K562 (cell line): Measurements from ENCODE around the gene RAE1. TPM values are rescaled to one million over a fixed set of nuclear protein-coding genes. Genes with fewer than 3 reads are reported as not detected.

Experiments used
- ADNP ChIP-seq: fragments of 200-800 bp; sonication (Bioruptor generic); IDR thresholded peaks from 2 replicates; pipeline ENCODE4 v1.6.1; 2016; ENCODE audit warnings: missing genetic modification characterization, missing compliant biosample characterization
- CTCF ChIP-seq, 3 experiments: IDR thresholded peaks in 2 of 3; conservative IDR thresholded peaks in 1 of 3; 2 replicates each; pipeline ENCODE4 v1.5.1; 2011 to 2012; ENCODE audit warnings: low read length in 3 of 3, mild to moderate bottlenecking in 3 of 3, control low read depth in 2 of 3, improper control_type of control experiment in 1 of 3, inconsistent platforms in 1 of 3, low read depth in 1 of 3, mixed read lengths in 1 of 3, moderate library complexity in 1 of 3; ENCODE audit not compliant: insufficient read depth in 2 of 3
- DACH1 ChIP-seq: fragments of 450-650 bp; IDR thresholded peaks from 2 replicates; pipeline ENCODE4 v1.6.1; 2018; ENCODE audit not compliant: partially characterized antibody
- E2F4 ChIP-seq: sonication (generic); formaldehyde crosslinking; IDR thresholded peaks from 2 replicates; pipeline ENCODE4 v1.8.0; 2022; ENCODE audit warnings: mild to moderate bottlenecking, low read depth, missing genetic modification reagents
- ETV5 ChIP-seq: sonication (generic); formaldehyde crosslinking; IDR thresholded peaks from 2 replicates; pipeline ENCODE4 v1.4.0; 2020; ENCODE audit warnings: low read depth, mild to moderate bottlenecking, missing genetic modification reagents
- GABPA ChIP-seq: fragments of 200-800 bp; sonication (Bioruptor generic); conservative IDR thresholded peaks from 2 replicates; pipeline ENCODE4 v1.6.1; 2016; ENCODE audit warnings: low read depth, missing genetic modification characterization, missing compliant biosample characterization
- HDAC2 ChIP-seq: fragments of 450-650 bp; IDR thresholded peaks from 2 replicates; pipeline ENCODE4 v1.6.1; 2016; ENCODE audit warnings: mild to moderate bottlenecking
- KDM1A ChIP-seq, 2 experiments: fragments of 450-650 bp; IDR thresholded peaks; 2 replicates each; pipeline ENCODE4 v1.6.1; 2016; ENCODE audit warnings: mild to moderate bottlenecking in 2 of 2
- MED1 ChIP-seq: sonication (generic); formaldehyde crosslinking; IDR thresholded peaks from 2 replicates; pipeline ENCODE4 v1.8.1; 2023; ENCODE audit warnings: missing genetic modification reagents, borderline replicate concordance
- MTA3 ChIP-seq: fragments of 450-650 bp; formaldehyde crosslinking; IDR thresholded peaks from 2 replicates; pipeline ENCODE4 v1.6.1; 2017; ENCODE audit warnings: mild to moderate bottlenecking, borderline replicate concordance
- MYBL2 ChIP-seq, 2 experiments: fragments of 450-650 bp in 1 of 2; sonication (generic) in 1 of 2; formaldehyde crosslinking in 1 of 2; IDR thresholded peaks; 2 replicates each; pipeline versions ENCODE4 v1.6.1 to v1.8.1; 2017 to 2022; ENCODE audit warnings: borderline replicate concordance in 1 of 2, inconsistent platforms in 1 of 2, low read depth in 1 of 2, mild to moderate bottlenecking in 1 of 2, missing genetic modification reagents in 1 of 2, moderate library complexity in 1 of 2
- NFIX ChIP-seq: fragments of 250-450 bp; sonication (Bioruptor Pico); IDR thresholded peaks from 2 replicates; pipeline ENCODE4 v1.4.0; 2020; ENCODE audit warnings: low read depth, mild to moderate bottlenecking, moderate library complexity
- NRF1 ChIP-seq, 2 experiments: fragments of 450-650 bp; IDR thresholded peaks in 1 of 2; conservative IDR thresholded peaks in 1 of 2; 2 replicates each; pipeline ENCODE4 v1.6.1; 2014; ENCODE audit warnings: mild to moderate bottlenecking in 2 of 2
- POLR2A ChIP-seq: fragments of 450-650 bp; conservative IDR thresholded peaks from 2 replicates; pipeline ENCODE4 v1.6.1; 2016
- PRDM10 ChIP-seq: fragments of 450-650 bp; IDR thresholded peaks from 2 replicates; pipeline ENCODE4 v1.6.1; 2018; ENCODE audit not compliant: partially characterized antibody
- RBM22 ChIP-seq: fragments of 200-400 bp; formaldehyde crosslinking; IDR thresholded peaks from 2 replicates; pipeline ENCODE4 v1.6.1; 2018; ENCODE audit warnings: low read length, low read depth; ENCODE audit not compliant: poor library complexity, severe bottlenecking
- SOX6 ChIP-seq: fragments of 450-650 bp; IDR thresholded peaks from 2 replicates; pipeline ENCODE4 v1.6.1; 2014; ENCODE audit warnings: mild to moderate bottlenecking
- SREBF2 ChIP-seq: sonication (generic); formaldehyde crosslinking; IDR thresholded peaks from 2 replicates; pipeline ENCODE4 v1.4.0; 2020; ENCODE audit warnings: mild to moderate bottlenecking, missing genetic modification reagents
- STAT5A ChIP-seq: IDR thresholded peaks from 2 replicates; pipeline ENCODE4 v1.6.1; 2012; ENCODE audit warnings: low read length, inconsistent platforms, borderline replicate concordance
- ZBED1 ChIP-seq: IDR thresholded peaks from 2 replicates; pipeline ENCODE4 v1.6.1; 2014
- ZBTB7A ChIP-seq: IDR thresholded peaks from 2 replicates; pipeline ENCODE4 v1.6.1; 2011; ENCODE audit warnings: low read depth, mild to moderate bottlenecking, low read length, moderate library complexity, borderline replicate concordance; ENCODE audit not compliant: control insufficient read depth
- ZNF124 ChIP-seq: sonication (generic); formaldehyde crosslinking; IDR thresholded peaks from 2 replicates; pipeline ENCODE4 v1.8.1; 2022; ENCODE audit warnings: missing genetic modification reagents
- ZNF311 ChIP-seq: fragments of 250-450 bp; sonication (Bioruptor Pico); IDR thresholded peaks from 2 replicates; pipeline ENCODE4 v1.4.0; 2020; ENCODE audit warnings: mild to moderate bottlenecking, moderate library complexity
- ZNF644 ChIP-seq: fragments of 200-800 bp; sonication (Bioruptor generic); IDR thresholded peaks from 2 replicates; pipeline ENCODE4 v1.6.1; 2016; ENCODE audit warnings: low read depth, missing genetic modification characterization, missing compliant biosample characterization
- polyA plus RNA-seq, 8 experiments: library from polyadenylated mRNA; depleted of rRNA in 4 of 8; stranded (reverse) in 5 of 8; unstranded in 3 of 8; fragments of >200 nt; fragmentation: Nextera tagmentation in 2 of 8; fragmentation: Illumina TruSeq in 1 of 8; extraction: Ambion mirVana in 2 of 8; extraction: Trizol in 1 of 8; gene quantifications; 2 replicates each; pipeline versions ENCODE4 v1.2.1 to v1.2.3, GENCODE V29; 2011 to 2014; ENCODE audit warnings: inconsistent platforms in 1 of 8, missing spikeins in 1 of 8
- total RNA-seq, 7 experiments: library from RNA; depleted of rRNA in 6 of 7; stranded (reverse); fragments of >200 nt in 6 of 7; fragmentation: Illumina TruSeq in 2 of 7; extraction: Trizol in 2 of 7; gene quantifications; 2 replicates each; pipeline versions ENCODE4 v1.2.1 to v1.2.3, GENCODE V29; 2011 to 2021; ENCODE audit warnings: low replicate concordance in 1 of 7

The RAE1 gene
- total and polyA plus RNA-seq, 9 of the 15 experiments (the other 6 are each of a cell fraction or from before 2014, with no cell fraction given) = 33.7 to 248 (median 77.7) TPM

GRCh38 chr20:57412347-57413029 lies 61.4 kb downstream of the RAE1 start (continued):
- no peak for TF ChIP-seq E2F4 (CRISPR knock-in tag)
- TF ChIP-seq SOX6 = no peak
- TF ChIP-seq ZNF124 (CRISPR knock-in tag) = no peak
- TF ChIP-seq HDAC2 = no peak
- TF ChIP-seq ETV5 = no peak
- no peak for TF ChIP-seq POLR2A
- TF ChIP-seq CTCF (IDR thresholded peaks at IDR 0.05 in 2 of 3, conservative IDR thresholded peaks at IDR 0.05 in 1 of 3; ENCODE audit: insufficient read depth in 2 of 3, low read depth in 1 of 3, low read length in 3 of 3) = no peak
- no peak for TF ChIP-seq ZNF644 (tag)
- TF ChIP-seq RBM22 = no peak
- no peak for TF ChIP-seq MYBL2 (IDR thresholded peaks at IDR 0.05; ENCODE audit: low read depth)
- no peak for TF ChIP-seq MYBL2 (CRISPR knock-in tag; IDR thresholded peaks at IDR 0.05; ENCODE audit: borderline replicate concordance)
- no peak for TF ChIP-seq STAT5A
- TF ChIP-seq KDM1A (IDR thresholded peaks at IDR 0.05) = no peak
- no peak for TF ChIP-seq DACH1
- TF ChIP-seq ADNP (tag) = no peak
- TF ChIP-seq PRDM10 = no peak
- 0 out of 2 replicates have a peak, but pooled peaks have one; percentile 32 for TF ChIP-seq MTA3
- no peak for TF ChIP-seq MED1 (CRISPR knock-in tag)
- no peak for TF ChIP-seq SREBF2 (CRISPR knock-in tag)
- TF ChIP-seq ZNF311 = no peak
- no peak for TF ChIP-seq ZBTB7A
- TF ChIP-seq NFIX (CRISPR knock-in tag) = no peak
- TF ChIP-seq GABPA (tag) = no peak
- TF ChIP-seq ZBED1 = no peak
- TF ChIP-seq NRF1 (conservative IDR thresholded peaks at IDR 0.05 in 1 of 2, IDR thresholded peaks at IDR 0.05 in 1 of 2) = no peak
